ENCODE results near the gene KIAA1671. TPM values are rescaled to one million over a fixed set of nuclear protein-coding genes. Genes with fewer than 3 reads are reported as not detected.

KIAA1671 gene
- total RNA-seq, 2 donors from 2014 or later: 16.8 to 21.7 TPM

- H3K9me3 ChIP-seq: no peaks in the 10 kb centered on the region
- no peak overlapping the region for H3K4me3 ChIP-seq
- no peaks in the 10 kb centered on the region for H3K36me3 ChIP-seq
- H3K4me1 ChIP-seq: peaks cover 0 to 19% of the 10 kb centered on the region in 2 donors
- no peak for TF ChIP-seq CTCF (IDR thresholded peaks at IDR 0.05)
- no peak overlapping the region for H3K27ac ChIP-seq
- H3K27me3 ChIP-seq: no peaks in the 10 kb centered on the region
- DNase-seq (ENCODE audit: low spot score): no peak
Observed at GRCh38 chr22:25094579-25094978, 142.1 kb downstream of the KIAA1671 start.

- Histone ChIP-seq H3K27me3 (no peaks in the 10 kb centered on the region), H3K36me3 (no peaks in the 10 kb centered on the region), H3K4me3 (no peak overlapping the region), H3K4me1 (peaks cover 0 to 12% of the 10 kb centered on the region in 2 donors), H3K27ac (no peak overlapping the region), H3K9me3 (no peaks in the 10 kb centered on the region)
- DNase-seq (ENCODE audit: low spot score): no peak
- no peak for TF ChIP-seq CTCF (IDR thresholded peaks at IDR 0.05)
Observed at GRCh38 chr22:25095869-25096268, 143.4 kb downstream of the KIAA1671 start.

- Histone ChIP-seq H3K36me3 (no peaks in the 10 kb centered on the region), H3K9me3 (no peaks in the 10 kb centered on the region), H3K27me3 (no peaks in the 10 kb centered on the region), H3K4me1 (peaks cover 0 to 12% of the 10 kb centered on the region in 2 donors), H3K27ac (no peak overlapping the region), H3K4me3 (no peak overlapping the region)
- no peak for TF ChIP-seq CTCF (IDR thresholded peaks at IDR 0.05)
- no peak for DNase-seq (ENCODE audit: low spot score)
Observed at GRCh38 chr22:25096638-25097405, 144.3 kb downstream of the KIAA1671 start.

GRCh38 chr22:25098445-25099081 lies 146.0 kb downstream of the KIAA1671 start:
- no peak for TF ChIP-seq CTCF (IDR thresholded peaks at IDR 0.05)
- H3K4me3 ChIP-seq: no peak overlapping the region
- no peaks in the 10 kb centered on the region for H3K9me3 ChIP-seq
- no peak overlapping the region for H3K27ac ChIP-seq
- H3K27me3 ChIP-seq: no peaks in the 10 kb centered on the region
- DNase-seq (ENCODE audit: low spot score): no peak
- H3K36me3 ChIP-seq: no peaks in the 10 kb centered on the region
- no peaks in the 10 kb centered on the region for H3K4me1 ChIP-seq

- no peaks in the 10 kb centered on the region for H3K36me3 ChIP-seq
- no peak for DNase-seq (ENCODE audit: low spot score)
- H3K27me3 ChIP-seq: no peaks in the 10 kb centered on the region
- H3K27ac ChIP-seq: no peak overlapping the region
- no peak overlapping the region for H3K4me3 ChIP-seq
- no peak for TF ChIP-seq CTCF (IDR thresholded peaks at IDR 0.05)
- no peaks in the 10 kb centered on the region for H3K9me3 ChIP-seq
- no peaks in the 10 kb centered on the region for H3K4me1 ChIP-seq
Observed at GRCh38 chr22:25099202-25099601, 146.7 kb downstream of the KIAA1671 start.
